C4-2B (cell line): ENCODE results near the gene TF.

Experiments
- H3K27ac ChIP-seq: fragments of 450-650 bp; 2 replicates; pipeline ENCODE4 v1.5.1; 2017
- CTCF ChIP-seq: fragments of 450-650 bp; conservative IDR thresholded peaks from 2 replicates; pipeline ENCODE4 v1.5.1; 2017; ENCODE audit warnings: mild to moderate bottlenecking
- ZFX ChIP-seq: fragments of 450-650 bp; IDR thresholded peaks from 2 replicates; pipeline ENCODE4 v1.6.1; 2017

The TF gene

GRCh38 chr3:133820889-133821675, 74.9 kb downstream of the TF start:
- TF ChIP-seq CTCF (no peak), ZFX (no peak)
- no peak overlapping the region for H3K27ac ChIP-seq

- TF ChIP-seq ZFX (no peak), CTCF (no peak)
- H3K27ac ChIP-seq, result no peak overlapping the region
Measured at GRCh38 chr3:133821767-133822638, 75.8 kb downstream of the TF start.

DNA sequence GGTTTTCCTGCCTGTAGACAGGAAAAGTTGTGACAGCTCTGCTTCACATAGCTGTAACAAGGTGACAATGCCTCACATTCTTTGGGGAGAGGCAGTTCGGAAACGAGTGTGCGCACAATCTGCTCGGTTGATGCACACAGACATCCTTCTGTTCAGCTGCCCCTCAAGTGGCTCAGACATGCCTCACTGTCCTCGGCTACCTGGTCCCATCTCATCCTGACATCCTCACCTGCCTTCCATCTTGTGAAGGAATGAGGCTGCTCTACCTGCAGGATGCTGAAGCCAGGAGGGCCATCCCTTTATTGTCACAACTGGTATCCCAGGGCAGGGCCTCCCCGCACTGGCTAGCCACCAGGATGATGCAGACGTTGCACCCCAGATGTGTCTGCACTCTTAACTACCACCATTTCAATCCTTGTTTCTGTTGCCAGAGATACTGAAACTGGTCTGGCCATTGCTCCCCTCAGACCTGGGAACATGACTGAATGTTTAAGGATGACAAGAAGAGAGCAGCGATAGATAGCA, 78.8 kb downstream of the TF start:
- H3K27ac ChIP-seq, result no peak overlapping the region
- TF ChIP-seq ZFX (no peak), CTCF (no peak)

DNA sequence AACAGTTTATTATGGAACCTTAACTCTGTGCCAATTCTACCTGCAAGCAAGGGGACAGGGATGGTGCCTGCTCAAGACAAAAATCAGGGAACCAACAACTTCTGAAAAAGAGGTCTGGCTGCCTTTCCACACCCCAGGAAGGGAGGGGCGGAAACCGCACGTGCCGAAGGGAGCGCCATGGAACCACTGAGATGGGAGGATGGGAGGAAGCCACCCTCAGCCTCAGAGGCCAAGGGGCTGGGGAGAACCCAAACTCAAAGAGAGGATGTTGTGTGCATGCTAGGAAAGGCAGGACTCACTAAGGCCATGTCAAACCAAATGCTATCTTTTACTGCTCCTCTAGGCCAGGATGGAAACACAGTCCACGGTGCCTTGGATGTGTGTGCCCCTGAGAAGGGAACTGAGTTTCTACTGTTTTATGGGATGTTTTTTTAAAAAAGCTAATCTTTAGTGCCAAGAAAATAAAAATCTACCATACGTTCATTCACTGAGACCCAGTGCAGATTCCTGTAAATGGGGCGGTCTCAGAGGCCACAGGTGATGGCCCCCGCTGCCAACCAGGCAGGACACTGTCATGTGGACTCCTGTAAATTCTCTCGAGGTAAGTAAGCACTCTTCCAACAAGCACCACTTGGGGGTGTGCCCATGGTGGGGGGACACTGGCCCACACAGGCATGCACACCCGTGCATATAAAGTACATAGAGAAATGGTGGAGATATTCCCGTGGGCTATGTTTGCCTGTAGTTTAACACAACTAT, 80.0 kb downstream of the TF start:
- no peak for TF ChIP-seq CTCF
- H3K27ac ChIP-seq, result no peak overlapping the region

DNA sequence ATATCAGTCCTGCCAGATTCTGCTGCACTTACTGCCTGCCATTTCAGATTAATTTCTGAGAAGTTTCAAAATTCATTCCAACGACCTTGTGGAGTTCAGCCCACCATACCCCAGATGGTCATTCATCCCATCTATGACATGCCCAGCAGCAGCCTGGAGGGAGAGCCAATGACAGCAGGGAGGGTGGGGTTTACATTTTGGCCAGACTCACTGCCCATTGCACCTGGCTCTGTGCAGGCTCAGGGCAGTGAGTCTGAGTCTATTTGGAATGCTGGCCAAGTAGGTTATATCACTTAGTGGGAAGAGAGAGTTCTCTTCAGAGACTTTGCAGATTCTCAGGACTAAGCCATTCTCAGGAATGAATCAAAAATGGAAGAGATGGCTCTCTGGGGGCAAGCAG, 80.9 kb downstream of the TF start:
- no peak for TF ChIP-seq CTCF
- no peak for TF ChIP-seq ZFX

GRCh38 chr3:133827684-133828083, 81.5 kb downstream of the TF start:
- H3K27ac ChIP-seq, result no peak overlapping the region
- TF ChIP-seq CTCF (no peak), ZFX (no peak)

More for the DNA sequence above, 80.9 kb downstream of the TF start:
- no peak overlapping the region for H3K27ac ChIP-seq
